K562 (cell line): Measurements from ENCODE around the gene PRR11. TPM values are rescaled to one million over a fixed set of nuclear protein-coding genes. Genes with fewer than 3 reads are reported as not detected.

ENCODE experiments used
- BACH1 ChIP-seq: fragments of 200-800 bp; sonication (Bioruptor generic); IDR thresholded peaks from 2 replicates; pipeline ENCODE4 v1.6.1; 2016; ENCODE audit warnings: missing genetic modification characterization, missing compliant biosample characterization
- CREB5 ChIP-seq: fragments of 250-450 bp; sonication (Bioruptor Pico); IDR thresholded peaks from 2 replicates; pipeline ENCODE4 v1.5.0; 2020; ENCODE audit warnings: mild to moderate bottlenecking
- HDAC6 ChIP-seq: IDR thresholded peaks from 2 replicates; pipeline ENCODE4 v1.6.1; 2012; ENCODE audit warnings: low read depth, mild to moderate bottlenecking, control low read depth, inconsistent platforms, low read length, moderate library complexity
- KLF1 ChIP-seq: fragments of 450-650 bp; IDR thresholded peaks from 2 replicates; pipeline ENCODE4 v1.6.1; 2016; ENCODE audit warnings: missing genetic modification characterization, missing compliant biosample characterization
- MECOM ChIP-seq: fragments of 250-450 bp; sonication (Bioruptor Pico); IDR thresholded peaks from 2 replicates; pipeline ENCODE4 v1.8.0; 2022; ENCODE audit warnings: inconsistent platforms
- MXI1 ChIP-seq: IDR thresholded peaks from 2 replicates; pipeline ENCODE4 v1.6.1; 2011; ENCODE audit warnings: low read depth, mild to moderate bottlenecking, improper control_type of control experiment, low read length
- NCOA2 ChIP-seq, 2 experiments: fragments of 450-650 bp; IDR thresholded peaks; 2 replicates each; pipeline ENCODE4 v1.6.1; 2018; ENCODE audit warnings: mild to moderate bottlenecking in 2 of 2, moderate library complexity in 1 of 2; ENCODE audit not compliant: partially characterized antibody in 2 of 2
- NR3C1 ChIP-seq: sonication (generic); formaldehyde crosslinking; IDR thresholded peaks from 2 replicates; pipeline ENCODE4 v1.8.1; 2022; ENCODE audit warnings: missing genetic modification reagents
- PTTG1 ChIP-seq: fragments of 450-650 bp; IDR thresholded peaks from 2 replicates; pipeline ENCODE4 v1.6.1; 2016; ENCODE audit warnings: low read depth, mild to moderate bottlenecking, missing genetic modification characterization, missing compliant biosample characterization
- PYGO2 ChIP-seq: fragments of 450-650 bp; IDR thresholded peaks from 2 replicates; pipeline ENCODE4 v1.6.1; 2016; ENCODE audit warnings: mild to moderate bottlenecking, missing genetic modification characterization, moderate library complexity, missing compliant biosample characterization
- RAD51 ChIP-seq: fragments of 450-650 bp; IDR thresholded peaks from 2 replicates; pipeline ENCODE4 v1.7.1; 2016; ENCODE audit warnings: low read depth, mild to moderate bottlenecking, borderline replicate concordance
- SP2 ChIP-seq: IDR thresholded peaks from 2 replicates; pipeline ENCODE4 v1.6.1; 2011; ENCODE audit warnings: mild to moderate bottlenecking, low read depth, low read length, moderate library complexity; ENCODE audit not compliant: poor library complexity, severe bottlenecking; ENCODE audit errors: extremely low read depth
- YY1 ChIP-seq, 3 experiments: IDR thresholded peaks; 2 replicates each; pipeline ENCODE4 v1.6.1; 2011; ENCODE audit warnings: low read length in 2 of 3, mild to moderate bottlenecking in 2 of 3, moderate library complexity in 2 of 3, borderline replicate concordance in 1 of 3, control low read depth in 1 of 3, low read depth in 1 of 3; ENCODE audit not compliant: insufficient read depth in 3 of 3, insufficient replicate concordance in 2 of 3, control insufficient read depth in 1 of 3, insufficient read length in 1 of 3; ENCODE audit errors: extremely low read depth in 1 of 3
- ZNF146 ChIP-seq: IDR thresholded peaks from one replicate; pipeline ENCODE4 v1.6.1; 2018; ENCODE audit warnings: missing compliant biosample characterization; ENCODE audit not compliant: unreplicated experiment
- ZNF764 ChIP-seq: fragments of 250-450 bp; sonication (Bioruptor Pico); IDR thresholded peaks from 2 replicates; pipeline ENCODE4 v1.4.0; 2020; ENCODE audit warnings: low read depth, mild to moderate bottlenecking, moderate library complexity
- polyA plus RNA-seq, 8 experiments: library from polyadenylated mRNA; depleted of rRNA in 4 of 8; stranded (reverse) in 5 of 8; unstranded in 3 of 8; fragments of >200 nt; fragmentation: Nextera tagmentation in 2 of 8; fragmentation: Illumina TruSeq in 1 of 8; extraction: Ambion mirVana in 2 of 8; extraction: Trizol in 1 of 8; gene quantifications; 2 replicates each; pipeline versions ENCODE4 v1.2.1 to v1.2.3, GENCODE V29; 2011 to 2014; ENCODE audit warnings: inconsistent platforms in 1 of 8, missing spikeins in 1 of 8
- total RNA-seq, 7 experiments: library from RNA; depleted of rRNA in 6 of 7; stranded (reverse); fragments of >200 nt in 6 of 7; fragmentation: Illumina TruSeq in 2 of 7; extraction: Trizol in 2 of 7; gene quantifications; 2 replicates each; pipeline versions ENCODE4 v1.2.1 to v1.2.3, GENCODE V29; 2011 to 2021; ENCODE audit warnings: low replicate concordance in 1 of 7
- TF ChIP-seq, protein P1 (sequence below): sonication (generic); formaldehyde crosslinking; IDR thresholded peaks from 2 replicates; pipeline ENCODE4 v1.8.0; 2022; ENCODE audit warnings: mild to moderate bottlenecking, low read depth, missing genetic modification reagents
- TF ChIP-seq, protein P2 (sequence below): fragments of 250-450 bp; sonication (Bioruptor Pico); IDR thresholded peaks from 2 replicates; pipeline ENCODE4 v1.4.0; 2020

The PRR11 gene
- total and polyA plus RNA-seq, 9 of the 15 experiments (the other 6 are each of a cell fraction or from before 2014, with no cell fraction given): 13.3 to 75.2 (median 46.4) TPM

GRCh38 chr17:59154721-59155438 is 666 bp upstream of the PRR11 start, which contains the start of gene SKA2 (continued):
- TF ChIP-seq CREB5 (no peak), KLF1 (tag) (0 out of 2 replicates have a peak, but pooled peaks have one; percentile 44), PYGO2 (tag) (peak; percentile 69; the same call in 1 of the 2 replicates), NCOA2 (IDR thresholded peaks at IDR 0.05; ENCODE audit: partially characterized antibody in 2 of 2) (no peak), SP2 (peak; percentile 86), MXI1 (peak; percentile 52; the same call in 1 of the 2 replicates), HDAC6 (no peak), RAD51 (no peak), ZNF764 (CRISPR knock-in tag) (no peak), NR3C1 (no peak), BACH1 (tag) (peak; percentile 88; the same call in 1 of the 2 replicates), ZNF146 (CRISPR knock-in tag) (no peak), YY1 (IDR thresholded peaks at IDR 0.05; ENCODE audit: borderline replicate concordance in 1 of 3, control insufficient read depth in 1 of 3, extremely low read depth in 1 of 3, insufficient read depth in 3 of 3, insufficient read length in 1 of 3, insufficient replicate concordance in 2 of 3, low read depth in 1 of 3, low read length in 2 of 3) (peak; percentile 53 to 91 (median 84)), MECOM (no peak), PTTG1 (no peak)
- TF ChIP-seq, protein P1, sequence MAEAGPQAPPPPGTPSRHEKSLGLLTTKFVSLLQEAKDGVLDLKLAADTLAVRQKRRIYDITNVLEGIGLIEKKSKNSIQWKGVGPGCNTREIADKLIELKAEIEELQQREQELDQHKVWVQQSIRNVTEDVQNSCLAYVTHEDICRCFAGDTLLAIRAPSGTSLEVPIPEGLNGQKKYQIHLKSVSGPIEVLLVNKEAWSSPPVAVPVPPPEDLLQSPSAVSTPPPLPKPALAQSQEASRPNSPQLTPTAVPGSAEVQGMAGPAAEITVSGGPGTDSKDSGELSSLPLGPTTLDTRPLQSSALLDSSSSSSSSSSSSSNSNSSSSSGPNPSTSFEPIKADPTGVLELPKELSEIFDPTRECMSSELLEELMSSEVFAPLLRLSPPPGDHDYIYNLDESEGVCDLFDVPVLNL (CRISPR knock-in tag): peak; percentile 11; the same call in 1 of the 2 replicates
- TF ChIP-seq, protein P2, sequence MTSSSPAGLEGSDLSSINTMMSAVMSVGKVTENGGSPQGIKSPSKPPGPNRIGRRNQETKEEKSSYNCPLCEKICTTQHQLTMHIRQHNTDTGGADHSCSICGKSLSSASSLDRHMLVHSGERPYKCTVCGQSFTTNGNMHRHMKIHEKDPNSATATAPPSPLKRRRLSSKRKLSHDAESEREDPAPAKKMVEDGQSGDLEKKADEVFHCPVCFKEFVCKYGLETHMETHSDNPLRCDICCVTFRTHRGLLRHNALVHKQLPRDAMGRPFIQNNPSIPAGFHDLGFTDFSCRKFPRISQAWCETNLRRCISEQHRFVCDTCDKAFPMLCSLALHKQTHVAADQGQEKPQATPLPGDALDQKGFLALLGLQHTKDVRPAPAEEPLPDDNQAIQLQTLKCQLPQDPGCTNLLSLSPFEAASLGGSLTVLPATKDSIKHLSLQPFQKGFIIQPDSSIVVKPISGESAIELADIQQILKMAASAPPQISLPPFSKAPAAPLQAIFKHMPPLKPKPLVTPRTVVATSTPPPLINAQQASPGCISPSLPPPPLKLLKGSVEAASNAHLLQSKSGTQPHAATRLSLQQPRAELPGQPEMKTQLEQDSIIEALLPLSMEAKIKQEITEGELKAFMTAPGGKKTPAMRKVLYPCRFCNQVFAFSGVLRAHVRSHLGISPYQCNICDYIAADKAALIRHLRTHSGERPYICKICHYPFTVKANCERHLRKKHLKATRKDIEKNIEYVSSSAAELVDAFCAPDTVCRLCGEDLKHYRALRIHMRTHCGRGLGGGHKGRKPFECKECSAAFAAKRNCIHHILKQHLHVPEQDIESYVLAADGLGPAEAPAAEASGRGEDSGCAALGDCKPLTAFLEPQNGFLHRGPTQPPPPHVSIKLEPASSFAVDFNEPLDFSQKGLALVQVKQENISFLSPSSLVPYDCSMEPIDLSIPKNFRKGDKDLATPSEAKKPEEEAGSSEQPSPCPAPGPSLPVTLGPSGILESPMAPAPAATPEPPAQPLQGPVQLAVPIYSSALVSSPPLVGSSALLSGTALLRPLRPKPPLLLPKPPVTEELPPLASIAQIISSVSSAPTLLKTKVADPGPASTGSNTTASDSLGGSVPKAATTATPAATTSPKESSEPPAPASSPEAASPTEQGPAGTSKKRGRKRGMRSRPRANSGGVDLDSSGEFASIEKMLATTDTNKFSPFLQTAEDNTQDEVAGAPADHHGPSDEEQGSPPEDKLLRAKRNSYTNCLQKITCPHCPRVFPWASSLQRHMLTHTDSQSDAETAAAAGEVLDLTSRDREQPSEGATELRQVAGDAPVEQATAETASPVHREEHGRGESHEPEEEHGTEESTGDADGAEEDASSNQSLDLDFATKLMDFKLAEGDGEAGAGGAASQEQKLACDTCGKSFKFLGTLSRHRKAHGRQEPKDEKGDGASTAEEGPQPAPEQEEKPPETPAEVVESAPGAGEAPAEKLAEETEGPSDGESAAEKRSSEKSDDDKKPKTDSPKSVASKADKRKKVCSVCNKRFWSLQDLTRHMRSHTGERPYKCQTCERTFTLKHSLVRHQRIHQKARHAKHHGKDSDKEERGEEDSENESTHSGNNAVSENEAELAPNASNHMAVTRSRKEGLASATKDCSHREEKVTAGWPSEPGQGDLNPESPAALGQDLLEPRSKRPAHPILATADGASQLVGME (CRISPR knock-in tag): 0 out of 2 replicates have a peak, but pooled peaks have one; percentile 41
